GM18861 (cell line): Measurements from ENCODE around the gene SORBS2.
"Not testable (repeated sequence)": the region's sequence is repeated elsewhere in the genome, so short reads cannot be mapped to it uniquely, and the experiment has no call there.

Experiments
- ATAC-seq: cut with Tn5 transposase; IDR thresholded peaks from one replicate; pipeline ENCODE4 v1.9.1; 2021; ENCODE audit not compliant: unreplicated experiment

Gene SORBS2

GRCh38 chr4:185565696-185566095 is 246.3 kb downstream of the SORBS2 start:
- ATAC-seq: no peak

- ATAC-seq: no peak
These were observed 247.6 kb downstream of the SORBS2 start for GRCh38 chr4:185564349-185564748.

GRCh38 chr4:185562531-185562930 is 249.5 kb downstream of the SORBS2 start:
- ATAC-seq: no peak

- ATAC-seq: no peak
These were observed 251.7 kb downstream of the SORBS2 start for GRCh38 chr4:185560316-185560715.

GRCh38 chr4:185559915-185560281 is 252.1 kb downstream of the SORBS2 start:
- ATAC-seq: no peak

GRCh38 chr4:185559251-185559914 is 252.6 kb downstream of the SORBS2 start:
- ATAC-seq: not testable (repeated sequence)

GRCh38 chr4:185554365-185555126 is 257.4 kb downstream of the SORBS2 start:
- no peak for ATAC-seq

- ATAC-seq: no peak
These were observed 259.7 kb downstream of the SORBS2 start for GRCh38 chr4:185552254-185552653.

GRCh38 chr4:185550933-185551332 is 261.1 kb downstream of the SORBS2 start:
- ATAC-seq: no peak

GRCh38 chr4:185549095-185549639 is 262.8 kb downstream of the SORBS2 start:
- ATAC-seq: no peak

GRCh38 chr4:185548587-185548986 is 263.4 kb downstream of the SORBS2 start:
- no peak for ATAC-seq

- ATAC-seq: no peak
These were observed 265.7 kb downstream of the SORBS2 start for GRCh38 chr4:185546335-185546734.

- ATAC-seq: no peak
These were observed 269.2 kb downstream of the SORBS2 start for GRCh38 chr4:185542626-185543315.

GRCh38 chr4:185541251-185541727 is 270.7 kb downstream of the SORBS2 start:
- no peak for ATAC-seq

GRCh38 chr4:185540487-185541120 is 271.4 kb downstream of the SORBS2 start:
- no peak for ATAC-seq

- ATAC-seq: no peak
These were observed 272.0 kb downstream of the SORBS2 start for GRCh38 chr4:185540040-185540439.

GRCh38 chr4:185538806-185539205 is 273.2 kb downstream of the SORBS2 start:
- no peak for ATAC-seq

GRCh38 chr4:185536411-185536709 is 275.6 kb downstream of the SORBS2 start:
- no peak for ATAC-seq

- ATAC-seq: no peak
These were observed 276.2 kb downstream of the SORBS2 start for GRCh38 chr4:185535612-185536410.
